ENCODE measurements around the gene WDR89.
"Not testable (repeated sequence)": the region's sequence is repeated elsewhere in the genome, so short reads cannot be mapped to it uniquely, and the experiment has no call there.

GRCh38 chr14:63583046-63583445 lies 58.6 kb downstream of the WDR89 start:
- not testable (repeated sequence) for TF ChIP-seq ETS2 (tag; IDR thresholded peaks at IDR 0.05; ENCODE audit: borderline replicate concordance, poor library complexity, severe bottlenecking); CBFB (CRISPR knock-in tag; IDR thresholded peaks at IDR 0.05); GTF2E2 (tag; IDR thresholded peaks at IDR 0.05); ZKSCAN3 (CRISPR knock-in tag; IDR thresholded peaks at IDR 0.05); VEZF1 (CRISPR knock-in tag; IDR thresholded peaks at IDR 0.05)
